Epithelial cell of proximal tubule (primary cell): ENCODE results near the gene TRIM46. TPM values are rescaled to one million over a fixed set of nuclear protein-coding genes. Genes with fewer than 3 reads are reported as not detected.
"Not testable (repeated sequence)": the region's sequence is repeated elsewhere in the genome, so short reads cannot be mapped to it uniquely, and the experiment has no call there.

ENCODE experiments used
- DNase-seq: peaks from one replicate; pipeline ENCODE4 v3.0.0-alpha.2; 2011; ENCODE audit warnings: low read depth
- H3K4me3 ChIP-seq: 2 replicates; pipeline ENCODE4 v1.5.1; 2011; ENCODE audit warnings: low read depth, mild to moderate bottlenecking, low read length
- CTCF ChIP-seq: conservative IDR thresholded peaks from 2 replicates; pipeline ENCODE4 v1.5.1; 2012; ENCODE audit warnings: low read depth, mild to moderate bottlenecking, low read length
- total RNA-seq: library from RNA; depleted of rRNA; stranded (reverse); fragments of >200 nt; gene quantifications from 2 replicates; pipeline ENCODE4 v1.2.3, GENCODE V29; 2015

Gene TRIM46
- total RNA-seq, 1 donor from 2014 or later: 9.4 TPM

- H3K4me3 ChIP-seq: peak within 1 kb of the TSS; percentile 100
- TF ChIP-seq CTCF: no peak
- no peak for DNase-seq
These were observed 34.3 kb downstream of the TRIM46 start, which contains the start of gene THBS3 for GRCh38 chr1:155207806-155208540. Gene THBS3 (minus strand): TSS chr1:155207897. CDS start chr1:155207876, 21 bp downstream.

GRCh38 chr1:155208541-155209311 is 35.1 kb downstream of the TRIM46 start, which contains the start of gene MTX1:
Gene MTX1 (plus strand): TSS chr1:155208695. CDS start chr1:155208805, 110 bp downstream.
- no peak for TF ChIP-seq CTCF
- peak within 1 kb of the TSS; percentile 100 for H3K4me3 ChIP-seq
- DNase-seq: no peak

GRCh38 chr1:155209312-155209721 is 35.7 kb downstream of the TRIM46 start:
- peak overlapping the region; percentile 100 for H3K4me3 ChIP-seq
- DNase-seq: no peak
- TF ChIP-seq CTCF: no peak

GRCh38 chr1:155210314-155211104 is 36.9 kb downstream of the TRIM46 start:
- TF ChIP-seq CTCF: no peak
- no peak for DNase-seq
- H3K4me3 ChIP-seq: no peak overlapping the region

GRCh38 chr1:155211381-155212050 is 37.9 kb downstream of the TRIM46 start:
- not testable (repeated sequence) for H3K4me3 ChIP-seq, DNase-seq

GRCh38 chr1:155212051-155212440 is 38.4 kb downstream of the TRIM46 start:
- H3K4me3 ChIP-seq, DNase-seq: not testable (repeated sequence)

- DNase-seq, H3K4me3 ChIP-seq: not testable (repeated sequence)
These were observed 41.1 kb downstream of the TRIM46 start for GRCh38 chr1:155214702-155215101.
